ENCODE data around the gene ZNF558.
"Not testable (repeated sequence)": the region's sequence is repeated elsewhere in the genome, so short reads cannot be mapped to it uniquely, and the experiment has no call there.

ZNF558 gene

DNA sequence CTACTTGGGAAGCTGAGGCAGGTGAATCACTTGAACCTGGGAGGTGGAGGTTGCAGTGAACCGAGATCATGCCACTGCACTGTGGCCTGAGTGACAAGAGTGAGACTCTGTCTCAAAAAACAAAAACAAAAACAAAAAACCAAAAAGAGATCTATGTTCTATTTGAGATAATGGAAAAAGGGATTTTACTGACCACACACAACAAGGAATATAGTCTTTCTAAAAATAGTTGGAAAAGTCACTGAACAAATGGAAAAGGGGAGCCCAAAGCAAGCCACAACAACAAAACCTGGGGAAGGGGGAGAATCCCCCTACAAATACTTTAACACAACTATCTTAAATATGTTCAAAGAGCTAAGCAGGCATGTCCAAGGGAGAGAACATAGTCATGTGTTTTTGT is 37.3 kb downstream of the ZNF558 start:
- DNase-seq: no peak

DNA sequence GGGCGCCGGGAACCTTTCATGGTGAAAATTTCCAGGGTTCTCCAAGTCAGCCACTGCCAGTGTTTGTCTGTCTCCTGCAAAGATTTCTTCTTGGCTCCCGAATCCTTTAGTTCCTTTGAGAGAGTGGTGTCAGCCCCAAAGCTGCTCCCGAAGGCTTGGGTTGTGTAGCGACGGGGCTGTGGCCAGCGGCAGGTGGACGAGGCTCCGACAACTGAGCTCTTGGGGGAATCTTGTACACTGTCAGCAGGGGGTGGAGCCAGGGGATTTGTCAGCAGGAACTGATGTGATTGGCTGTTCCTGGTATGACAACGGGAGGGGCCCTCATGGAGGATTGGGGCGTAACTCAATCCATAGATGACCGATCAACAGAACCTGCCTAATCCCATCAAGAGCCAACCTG is 58.5 kb downstream of the ZNF558 start:
- not testable (repeated sequence) for DNase-seq

DNA sequence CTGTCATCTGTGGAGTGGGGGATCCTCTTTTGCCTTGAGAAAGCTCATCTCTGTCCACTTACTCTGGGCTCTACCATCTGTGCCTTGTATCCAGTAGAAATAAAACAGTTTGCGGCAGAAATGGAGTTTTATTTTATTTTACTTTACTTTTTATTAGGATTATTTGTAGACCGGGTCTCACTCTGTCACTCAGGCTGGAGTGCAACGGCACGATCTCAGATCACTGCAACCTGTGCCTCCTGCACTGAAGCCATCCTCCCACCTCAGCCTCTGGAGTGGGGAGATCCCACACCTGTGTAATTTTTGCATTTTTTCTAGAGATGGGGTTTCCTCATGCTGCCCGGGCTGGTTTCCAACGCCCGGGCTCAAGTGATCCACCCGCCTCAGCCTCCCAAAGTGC is 62.8 kb downstream of the ZNF558 start:
- not testable (repeated sequence) for DNase-seq

DNA sequence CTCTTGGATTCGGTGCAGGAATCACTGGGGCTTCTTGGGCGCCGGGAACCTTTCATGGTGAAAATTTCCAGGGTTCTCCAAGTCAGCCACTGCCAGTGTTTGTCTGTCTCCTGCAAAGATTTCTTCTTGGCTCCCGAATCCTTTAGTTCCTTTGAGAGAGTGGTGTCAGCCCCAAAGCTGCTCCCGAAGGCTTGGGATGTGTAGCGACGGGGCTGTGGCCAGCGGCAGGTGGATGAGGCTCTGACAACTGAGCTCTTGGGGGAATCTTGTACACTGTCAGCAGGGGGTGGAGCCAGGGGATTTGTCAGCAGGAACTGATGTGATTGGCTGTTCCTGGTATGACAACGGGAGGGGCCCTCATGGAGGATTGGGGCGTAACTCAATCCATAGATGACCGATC is 64.8 kb downstream of the ZNF558 start:
- not testable (repeated sequence) for DNase-seq

Data from activated CD4-positive, alpha-beta T cell treated with anti-CD3 and anti-CD28 coated beads for 48 hours (primary cell).